IMR-90 (cell line): ENCODE data around the gene RTL1. TPM values are rescaled to one million over a fixed set of nuclear protein-coding genes. Genes with fewer than 3 reads are reported as not detected.
A peak's percentile ranks its signal among the peaks of the same experiment; 100 is the strongest.

ENCODE experiments used
- ATAC-seq: fragments of 200-7000 bp; cut with Tn5 transposase; 2 replicates; pipeline ENCODE4 v1.9.1; 2020; ENCODE audit warnings: low read depth, mild to moderate bottlenecking, moderate library complexity
- BruUV-seq: library from RNA; stranded (reverse); fragments of 400-500 nt; replicated peaks from 2 replicates; lab custom pipeline; 2021; lab: Mats Ljungman, UMichigan
- CTCF ChIA-PET: fragments of 300-600 bp; formaldehyde crosslinking; extraction: SDS; loops from one replicate; lab custom pipeline; 2021; ENCODE audit warnings: antibody characterized with exemption; lab: Yijun Ruan, JAX
- POLR2A ChIA-PET: fragments of 300-600 bp; sonication (Branson Sonifier 250); formaldehyde crosslinking; loops from one replicate; lab custom pipeline; 2022; ENCODE audit warnings: antibody characterized with exemption; ENCODE audit not compliant: unreplicated experiment; lab: Charles Lee
- DNase-seq: peaks from one replicate; pipeline ENCODE4 v3.0.0; 2013
- H2AFZ ChIP-seq: replicated peaks from 2 replicates; pipeline ENCODE3; 2013; ENCODE audit warnings: low read length, mild to moderate bottlenecking; ENCODE audit not compliant: poor library complexity
- H2AK5ac ChIP-seq: 2 replicates; pipeline ENCODE4 v1.6.1; 2013; ENCODE audit warnings: low read depth, low read length, inconsistent platforms
- H2AK9ac ChIP-seq: replicated peaks from 2 replicates; pipeline ENCODE3; 2013; ENCODE audit warnings: mild to moderate bottlenecking, low read depth, low read length, moderate library complexity; ENCODE audit not compliant: poor library complexity
- H2BK120ac ChIP-seq: 2 replicates; pipeline ENCODE4 v1.6.1; 2013; ENCODE audit warnings: low read depth, low read length, inconsistent platforms
- H2BK15ac ChIP-seq: 3 replicates; pipeline ENCODE4 v1.6.1; 2013; ENCODE audit warnings: low read depth, low read length, inconsistent platforms
- H2BK20ac ChIP-seq: 2 replicates; pipeline ENCODE4 v1.6.1; 2013; ENCODE audit warnings: low read depth, mild to moderate bottlenecking, inconsistent platforms, low read length, moderate library complexity
- H2BK5ac ChIP-seq: 2 replicates; pipeline ENCODE4 v1.6.1; 2013; ENCODE audit warnings: mild to moderate bottlenecking, low read depth, low read length, inconsistent platforms; ENCODE audit not compliant: poor library complexity, severe bottlenecking
- H3K14ac ChIP-seq: replicated peaks from 2 replicates; pipeline ENCODE4 v1.6.1; 2013; ENCODE audit warnings: low read depth, low read length, inconsistent platforms
- H3K18ac ChIP-seq: 2 replicates; pipeline ENCODE4 v1.6.1; 2013; ENCODE audit warnings: low read depth, low read length, control low read depth
- H3K23ac ChIP-seq: 2 replicates; pipeline ENCODE4 v1.6.1; 2013; ENCODE audit warnings: low read depth, low read length, inconsistent platforms
- H3K27ac ChIP-seq: 2 replicates; pipeline ENCODE4 v1.5.1; 2013; ENCODE audit warnings: mild to moderate bottlenecking, control low read depth, low read length; ENCODE audit not compliant: insufficient read depth
- H3K27me3 ChIP-seq: 2 replicates; pipeline ENCODE4 v1.6.1; 2013; ENCODE audit warnings: low read length; ENCODE audit not compliant: control insufficient read depth, insufficient read depth
- H3K36me3 ChIP-seq: 2 replicates; pipeline ENCODE4 v1.6.1; 2013; ENCODE audit warnings: low read length, mixed read lengths; ENCODE audit not compliant: control insufficient read depth, insufficient read depth
- H3K4ac ChIP-seq: 2 replicates; pipeline ENCODE4 v1.6.1; 2013; ENCODE audit warnings: low read depth, low read length, inconsistent platforms
- H3K4me1 ChIP-seq: 2 replicates; pipeline ENCODE4 v1.6.1; 2013; ENCODE audit warnings: low read length, mixed read lengths; ENCODE audit not compliant: control insufficient read depth, insufficient read depth
- H3K4me2 ChIP-seq: 2 replicates; pipeline ENCODE4 v1.6.1; 2013; ENCODE audit warnings: low read depth, mild to moderate bottlenecking, control low read depth, low read length, moderate library complexity
- H3K4me3 ChIP-seq: 2 replicates; pipeline ENCODE4 v1.5.1; 2013; ENCODE audit warnings: low read depth, mild to moderate bottlenecking, control low read depth, low read length, moderate library complexity; ENCODE audit not compliant: insufficient read depth
- H3K56ac ChIP-seq: 2 replicates; pipeline ENCODE4 v1.6.1; 2013; ENCODE audit warnings: low read length, inconsistent platforms; ENCODE audit not compliant: insufficient read depth; ENCODE audit errors: extremely low read depth
- H3K79me1 ChIP-seq, 2 experiments: 2 replicates each; pipeline ENCODE4 v1.6.1; 2013; ENCODE audit warnings: low read length in 2 of 2, inconsistent platforms in 1 of 2, low read depth in 1 of 2
- H3K9ac ChIP-seq: 2 replicates; pipeline ENCODE4 v1.6.1; 2013; ENCODE audit warnings: low read depth, low read length, control low read depth
- H3K9me1 ChIP-seq: 2 replicates; pipeline ENCODE4 v1.6.1; 2013; ENCODE audit warnings: low read length, inconsistent platforms; ENCODE audit not compliant: insufficient read depth
- H3K9me3 ChIP-seq: 2 replicates; pipeline ENCODE4 v1.6.1; 2013; ENCODE audit warnings: low read length; ENCODE audit not compliant: control insufficient read depth, insufficient read depth
- H4K20me1 ChIP-seq: 2 replicates; pipeline ENCODE4 v1.6.1; 2013; ENCODE audit warnings: low read length, inconsistent platforms; ENCODE audit not compliant: insufficient read depth
- H4K5ac ChIP-seq: 2 replicates; pipeline ENCODE4 v1.6.1; 2013; ENCODE audit warnings: mild to moderate bottlenecking, low read depth, low read length, control low read depth
- H4K8ac ChIP-seq, 2 experiments: 2 replicates each; pipeline ENCODE4 v1.6.1; 2013; ENCODE audit warnings: low read depth in 2 of 2, low read length in 2 of 2, control low read depth in 1 of 2, inconsistent platforms in 1 of 2
- H4K91ac ChIP-seq: 2 replicates; pipeline ENCODE4 v1.6.1; 2013; ENCODE audit warnings: low read depth, low read length, inconsistent platforms; ENCODE audit not compliant: insufficient read depth
- BHLHE40 ChIP-seq: fragments of 150-350 bp; IDR thresholded peaks from 2 replicates; pipeline ENCODE4 v1.6.1; 2016; ENCODE audit warnings: mild to moderate bottlenecking, low read depth, low read length
- CHD1 ChIP-seq: IDR thresholded peaks from 2 replicates; pipeline ENCODE4 v1.6.1; 2012; ENCODE audit warnings: low read depth, low read length, improper control_type of control experiment
- FOS ChIP-seq: fragments of 150-350 bp; IDR thresholded peaks from 2 replicates; pipeline ENCODE4 v1.6.1; 2016; ENCODE audit warnings: low read depth, low read length
- MAFK ChIP-seq: IDR thresholded peaks from 2 replicates; pipeline ENCODE4 v1.6.1; 2012; ENCODE audit warnings: low read depth, low read length, improper control_type of control experiment
- MAZ ChIP-seq: IDR thresholded peaks from 2 replicates; pipeline ENCODE4 v1.6.1; 2012; ENCODE audit warnings: low read depth, mild to moderate bottlenecking, low read length, improper control_type of control experiment, moderate library complexity, borderline replicate concordance
- MXI1 ChIP-seq: IDR thresholded peaks from 2 replicates; pipeline ENCODE4 v1.6.1; 2012; ENCODE audit warnings: low read depth, mild to moderate bottlenecking, low read length, moderate library complexity, borderline replicate concordance
- POLR2A ChIP-seq: IDR thresholded peaks from 2 replicates; pipeline ENCODE4 v1.6.1; 2012; ENCODE audit warnings: mild to moderate bottlenecking, low read depth, low read length
- RCOR1 ChIP-seq: IDR thresholded peaks from 2 replicates; pipeline ENCODE4 v1.6.1; 2012; ENCODE audit warnings: mild to moderate bottlenecking, low read length, improper control_type of control experiment; ENCODE audit not compliant: insufficient replicate concordance
- SMC3 ChIP-seq: fragments of 150-350 bp; IDR thresholded peaks from 2 replicates; pipeline ENCODE4 v1.6.1; 2016; ENCODE audit warnings: low read depth, mild to moderate bottlenecking, antibody characterized with exemption, low read length, moderate library complexity
- WGBS, 2 experiments: methylation state at CpG; one replicate each; pipeline versions ENCODE4 v1.1.5 to v1.1.7; 2013; ENCODE audit warnings: missing lambda C conversion rate in 2 of 2; ENCODE audit not compliant: insufficient read length in 1 of 2; ENCODE audit errors: extremely low coverage in 2 of 2; 5-methylcytosine and 5-hydroxymethylcytosine counted together
- dilution Hi-C: fragments of 300-500 bp; cut with HindIII; formaldehyde crosslinking; loops from one replicate; pipeline ENCODE4 v1.14.3; 2018; ENCODE audit warnings: low sequenced_read_pairs; ENCODE audit not compliant: unreplicated experiment
- in situ Hi-C: fragments of 300-500 bp; cut with MboI; formaldehyde crosslinking; loops from 3 replicates; pipeline ENCODE4 v1.14.3; 2019; ENCODE audit warnings: low sequenced_read_pairs, inconsistent platforms, mixed read lengths
- intact Hi-C: fragments of 100-400 bp; cut with micrococcal nuclease; formaldehyde crosslinking; loops from 2 replicates; pipeline ENCODE4 v1.10.0; 2022
- polyA plus RNA-seq, 3 experiments: library from polyadenylated mRNA; depleted of rRNA; stranded (reverse); fragments of >200 nt; gene quantifications; 2 replicates each; pipeline ENCODE4 v1.2.3, GENCODE V29; 2012; ENCODE audit warnings: low replicate concordance in 1 of 3
- total RNA-seq: library from RNA; depleted of rRNA; stranded (reverse); fragments of >200 nt; gene quantifications from 2 replicates; pipeline ENCODE4 v1.2.3, GENCODE V29; 2012
- TF ChIP-seq, protein P1 (sequence below): conservative IDR thresholded peaks from 2 replicates; pipeline ENCODE4 v1.5.1; 2012; ENCODE audit warnings: mild to moderate bottlenecking, low read depth, low read length, improper control_type of control experiment
- TF ChIP-seq, protein P2 (sequence below): fragments of 150-350 bp; IDR thresholded peaks from 2 replicates; pipeline ENCODE4 v1.6.1; 2016; ENCODE audit warnings: low read depth, mild to moderate bottlenecking, low read length, moderate library complexity, borderline replicate concordance

RTL1 gene
- total and polyA plus RNA-seq, 2 of the 4 experiments (the other 2 are of a cell fraction): not detected

DNA sequence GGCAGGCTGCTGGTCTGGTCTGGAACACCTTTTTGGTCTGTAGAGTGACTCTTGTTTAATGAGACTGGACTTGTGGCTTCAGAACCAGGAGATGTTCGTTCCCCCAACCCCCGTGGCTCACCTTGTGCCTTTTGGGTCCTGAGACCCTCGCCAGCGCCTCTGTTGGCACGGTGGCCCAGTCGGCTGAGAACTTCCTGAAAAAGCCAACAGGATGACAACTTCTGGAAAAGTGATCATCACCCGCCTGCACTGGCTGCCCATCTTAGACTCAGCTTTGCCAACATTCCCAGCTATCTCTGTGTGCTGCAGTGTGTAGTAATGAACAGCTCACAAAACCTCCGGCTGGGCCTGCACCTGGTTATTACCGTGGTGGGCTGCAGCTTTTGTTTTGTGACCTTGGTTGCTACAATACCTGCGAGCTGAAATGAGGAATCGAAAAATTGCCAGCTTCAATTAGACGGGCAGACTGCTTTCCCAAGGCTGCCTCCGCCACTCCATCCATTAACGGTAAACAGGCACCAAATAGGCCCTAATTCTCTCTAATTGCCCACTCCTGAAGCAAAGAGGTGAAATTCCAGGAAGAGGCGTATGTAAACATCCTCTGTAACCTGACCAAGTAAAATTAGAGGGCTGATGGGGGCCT, 61.6 kb downstream of the RTL1 start (continued):
- TF ChIP-seq SMC3: no peak

DNA sequence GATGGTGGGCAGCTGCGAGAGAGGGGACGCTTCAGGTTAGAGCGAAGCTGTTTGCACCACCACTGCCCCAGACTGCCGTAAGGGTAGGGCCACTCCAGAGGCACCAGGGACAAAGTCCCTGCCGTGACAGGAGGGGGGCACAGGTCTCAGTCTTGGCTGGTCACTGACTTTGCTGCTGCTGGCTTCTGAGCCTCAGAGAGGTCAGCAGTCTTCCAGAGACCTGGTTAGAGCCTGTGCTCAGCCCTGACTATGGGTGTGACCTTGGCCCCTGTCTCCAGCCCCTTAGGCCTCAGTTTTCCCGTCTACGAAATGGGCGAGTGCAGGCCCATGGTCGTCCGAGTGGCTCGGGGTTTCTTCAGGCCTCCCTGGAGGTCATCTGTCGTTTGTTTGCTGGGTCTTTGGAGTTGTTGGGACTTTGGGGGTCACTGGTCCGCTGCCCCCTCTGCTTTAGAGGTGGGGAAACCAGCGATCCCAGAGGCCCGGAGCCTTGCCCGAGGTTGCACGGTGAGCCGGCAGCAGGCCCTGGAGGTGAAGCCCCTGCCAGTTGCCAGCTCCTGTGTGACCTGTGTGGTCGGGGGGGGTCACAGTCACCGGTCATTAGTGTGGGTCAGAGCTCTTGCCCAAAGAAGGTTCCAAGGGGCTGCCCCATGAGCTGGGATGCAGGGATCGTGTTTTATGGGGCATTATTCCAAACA, 62.3 kb downstream of the RTL1 start:
- H3K27me3 ChIP-seq: no peaks in the 10 kb centered on the region
- no peak for DNase-seq
- H3K4me3 ChIP-seq: no peak overlapping the region
- no peak overlapping the region for H4K8ac ChIP-seq
- TF ChIP-seq BHLHE40 (no peak), CHD1 (no peak), MAFK (no peak), SMC3 (no peak), POLR2A (no peak), RCOR1 (no peak), MAZ (no peak), MXI1 (no peak), FOS (no peak)
- TF ChIP-seq, protein P1, sequence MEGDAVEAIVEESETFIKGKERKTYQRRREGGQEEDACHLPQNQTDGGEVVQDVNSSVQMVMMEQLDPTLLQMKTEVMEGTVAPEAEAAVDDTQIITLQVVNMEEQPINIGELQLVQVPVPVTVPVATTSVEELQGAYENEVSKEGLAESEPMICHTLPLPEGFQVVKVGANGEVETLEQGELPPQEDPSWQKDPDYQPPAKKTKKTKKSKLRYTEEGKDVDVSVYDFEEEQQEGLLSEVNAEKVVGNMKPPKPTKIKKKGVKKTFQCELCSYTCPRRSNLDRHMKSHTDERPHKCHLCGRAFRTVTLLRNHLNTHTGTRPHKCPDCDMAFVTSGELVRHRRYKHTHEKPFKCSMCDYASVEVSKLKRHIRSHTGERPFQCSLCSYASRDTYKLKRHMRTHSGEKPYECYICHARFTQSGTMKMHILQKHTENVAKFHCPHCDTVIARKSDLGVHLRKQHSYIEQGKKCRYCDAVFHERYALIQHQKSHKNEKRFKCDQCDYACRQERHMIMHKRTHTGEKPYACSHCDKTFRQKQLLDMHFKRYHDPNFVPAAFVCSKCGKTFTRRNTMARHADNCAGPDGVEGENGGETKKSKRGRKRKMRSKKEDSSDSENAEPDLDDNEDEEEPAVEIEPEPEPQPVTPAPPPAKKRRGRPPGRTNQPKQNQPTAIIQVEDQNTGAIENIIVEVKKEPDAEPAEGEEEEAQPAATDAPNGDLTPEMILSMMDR: no peak
- TF ChIP-seq, protein P2, sequence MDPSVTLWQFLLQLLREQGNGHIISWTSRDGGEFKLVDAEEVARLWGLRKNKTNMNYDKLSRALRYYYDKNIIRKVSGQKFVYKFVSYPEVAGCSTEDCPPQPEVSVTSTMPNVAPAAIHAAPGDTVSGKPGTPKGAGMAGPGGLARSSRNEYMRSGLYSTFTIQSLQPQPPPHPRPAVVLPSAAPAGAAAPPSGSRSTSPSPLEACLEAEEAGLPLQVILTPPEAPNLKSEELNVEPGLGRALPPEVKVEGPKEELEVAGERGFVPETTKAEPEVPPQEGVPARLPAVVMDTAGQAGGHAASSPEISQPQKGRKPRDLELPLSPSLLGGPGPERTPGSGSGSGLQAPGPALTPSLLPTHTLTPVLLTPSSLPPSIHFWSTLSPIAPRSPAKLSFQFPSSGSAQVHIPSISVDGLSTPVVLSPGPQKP: no peak
- ChIA-PET CTCF (interaction anchor here (1.2 kb wide), 1 partner anchor 131 kb away, joined by 3 read pairs; no protein-coding TSS in a partner anchor), POLR2A (no interaction called here)
- H4K20me1 ChIP-seq: peaks cover 99% of the 10 kb centered on the region
- in situ Hi-C loops (loop anchor here (10.0 kb wide), 1 partner anchor 456 kb away; no protein-coding TSS in a partner anchor), dilution Hi-C loops (no loop called here), intact Hi-C loops (loop anchor here (5.0 kb wide), 1 partner anchor 179 kb away; no protein-coding TSS in a partner anchor)
- H2BK5ac ChIP-seq: no peak overlapping the region
- H3K56ac ChIP-seq: no peak overlapping the region
- no peaks in the 10 kb centered on the region for H3K9me3 ChIP-seq
- peaks cover 6 to 58% of the 10 kb centered on the region in 2 experiments; a peak in 3 of 4 replicates for H3K79me1 ChIP-seq
- no peak overlapping the region for H3K4me2 ChIP-seq
- ATAC-seq: no peak
- H3K14ac ChIP-seq: no peak overlapping the region
- peaks cover 3% of the 10 kb centered on the region; the same call in 1 of the 2 replicates for H3K9me1 ChIP-seq
- no peak overlapping the region for H2AK9ac ChIP-seq
- H3K9ac ChIP-seq: no peak overlapping the region
- no peak overlapping the region for H3K23ac ChIP-seq
- H4K91ac ChIP-seq: no peak overlapping the region
- H3K18ac ChIP-seq: no peak overlapping the region
- peak overlapping the region; percentile 48; the same call in 1 of the 2 replicates for H3K27ac ChIP-seq
- H2AK5ac ChIP-seq: no peak overlapping the region
- H2AFZ ChIP-seq: no peak overlapping the region
- H3K4me1 ChIP-seq: peaks cover 23% of the 10 kb centered on the region
- no peak overlapping the region for H2BK20ac ChIP-seq
- H2BK15ac ChIP-seq: no peak overlapping the region
- no peak overlapping the region for H3K4ac ChIP-seq
- no peak overlapping the region for H4K5ac ChIP-seq
- peaks cover 68% of the 10 kb centered on the region for H3K36me3 ChIP-seq
- no TSS peak for BruUV-seq
- 92% methylated on average over 5 of the region's 21 CpGs; no CpG with 5 or more reads in 1 of the 2 experiments for WGBS, 2 experiments
- no peak overlapping the region for H2BK120ac ChIP-seq
